NK-92 (cell line): ENCODE data around the gene KRTAP5-4.
"Not testable (repeated sequence)": the region's sequence is repeated elsewhere in the genome, so short reads cannot be mapped to it uniquely, and the experiment has no call there.

Experiments
- DNase-seq: peaks from one replicate; lab custom pipeline; 2025; ENCODE audit not compliant: unreplicated experiment; lab: John Stamatoyannopoulos, UW

The KRTAP5-4 gene

DNA sequence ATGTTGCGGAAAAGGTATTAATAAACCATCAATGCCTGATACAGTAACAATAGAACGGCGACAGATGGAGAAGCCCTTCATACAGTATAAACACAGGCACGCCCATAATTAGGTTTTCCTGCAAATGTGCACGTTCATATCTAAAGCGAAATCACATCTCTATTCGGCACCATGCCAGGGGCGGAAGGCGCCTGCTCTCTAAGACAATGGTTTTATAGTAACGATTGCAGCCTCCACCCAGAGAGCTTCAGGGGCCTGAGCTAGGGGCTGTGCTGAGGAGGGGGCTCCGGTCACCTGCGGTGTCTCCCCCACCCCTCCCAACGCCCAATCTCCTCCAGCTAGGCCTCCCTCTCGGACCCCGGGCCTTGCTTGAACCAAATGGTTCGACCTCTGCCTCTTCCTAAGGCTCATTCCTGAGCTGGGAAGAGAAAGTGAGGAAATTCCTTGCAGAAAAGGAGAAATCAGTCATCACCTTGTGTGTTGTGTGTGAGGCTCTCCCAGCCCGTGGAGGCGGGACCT lies 17.2 kb upstream of the KRTAP5-4 start:
- no peak for DNase-seq

DNA sequence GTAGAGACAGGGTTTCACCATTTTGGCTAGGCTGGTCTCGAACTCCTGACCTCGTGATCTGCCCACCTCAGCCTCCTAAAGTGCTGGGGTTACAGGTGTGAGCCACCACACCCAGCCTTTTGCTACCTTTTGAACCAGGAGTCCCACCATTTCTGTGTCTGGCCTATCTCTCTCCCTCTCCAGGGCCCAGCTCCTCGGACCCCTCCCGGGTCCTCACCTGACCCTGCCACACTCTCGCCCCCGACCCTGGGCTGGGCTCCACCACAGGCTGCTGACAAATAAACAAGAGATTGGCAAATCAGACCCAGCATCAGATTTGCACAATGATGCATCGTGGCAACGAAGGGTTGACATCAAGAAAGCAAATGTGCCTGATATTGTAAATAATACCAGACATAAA lies 16.4 kb upstream of the KRTAP5-4 start:
- no peak for DNase-seq

DNA sequence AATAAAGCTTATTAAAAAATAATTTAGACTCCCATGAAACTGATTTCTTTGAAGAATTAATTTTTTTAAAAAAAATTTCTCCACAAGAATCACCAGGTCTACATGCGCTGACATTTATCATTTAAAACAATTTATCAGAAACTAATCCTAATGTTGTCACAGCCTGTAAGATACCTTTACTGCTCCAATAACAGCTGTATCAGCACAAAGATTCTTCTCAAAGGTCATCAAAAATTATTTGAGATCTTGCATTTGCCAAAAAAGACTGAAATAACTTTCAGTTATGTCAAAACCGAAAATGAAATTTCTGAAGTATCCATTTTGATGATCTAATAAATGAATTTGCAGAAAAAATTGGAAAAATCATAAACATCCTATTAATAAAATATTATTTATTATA lies 15.7 kb upstream of the KRTAP5-4 start:
- no peak for DNase-seq

DNA sequence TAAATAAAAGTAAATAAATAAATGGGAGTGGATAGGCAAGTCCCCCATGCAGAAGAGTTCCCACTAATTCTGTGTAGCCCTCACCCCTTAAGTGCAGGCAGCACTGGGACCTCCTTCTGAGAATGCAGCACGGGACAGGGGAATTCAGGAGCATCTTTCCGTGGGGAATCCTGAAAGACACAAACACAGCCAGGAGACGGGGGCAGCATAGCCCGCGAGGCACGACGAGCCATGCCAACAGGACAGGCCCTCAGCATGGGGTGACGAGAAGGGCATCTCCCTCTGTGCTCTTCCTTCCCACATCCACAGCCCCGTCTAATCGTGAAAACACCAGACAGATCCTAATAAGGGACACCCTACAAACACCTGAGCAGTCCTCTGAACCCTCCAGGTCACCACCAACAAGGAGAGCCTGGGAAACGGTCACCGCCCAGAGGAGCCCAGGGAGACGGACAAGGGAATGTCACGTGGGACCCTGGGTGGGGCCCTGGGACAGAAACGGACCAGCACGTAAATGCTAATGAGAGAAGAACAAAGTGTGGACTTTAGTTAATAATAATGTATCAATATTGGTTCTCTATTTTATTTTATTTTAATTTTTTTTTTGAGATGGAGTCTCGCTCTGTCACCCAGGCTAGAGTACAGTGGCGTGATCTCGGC lies 14.5 kb upstream of the KRTAP5-4 start:
- DNase-seq: no peak

DNA sequence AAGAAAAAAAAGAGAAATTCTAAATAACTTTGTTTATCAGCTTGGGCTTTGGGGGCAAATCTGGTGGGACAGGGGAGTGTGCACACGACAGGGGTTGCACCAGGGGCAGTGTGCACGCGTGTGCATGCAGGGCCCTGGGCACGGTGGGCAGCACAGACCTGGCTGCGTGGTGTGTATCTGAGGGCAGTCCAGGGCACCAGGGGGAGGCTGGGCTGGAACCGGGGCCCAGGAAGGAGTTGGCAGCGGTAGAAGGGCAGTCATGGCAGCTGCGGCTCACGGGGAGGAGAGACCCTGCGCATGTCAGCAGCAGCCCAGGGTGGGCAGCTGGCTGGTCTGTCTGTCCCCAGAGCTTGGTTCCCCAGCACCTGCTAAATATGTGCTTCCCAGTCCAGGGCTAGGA lies 11.9 kb upstream of the KRTAP5-4 start:
- no peak for DNase-seq

DNA sequence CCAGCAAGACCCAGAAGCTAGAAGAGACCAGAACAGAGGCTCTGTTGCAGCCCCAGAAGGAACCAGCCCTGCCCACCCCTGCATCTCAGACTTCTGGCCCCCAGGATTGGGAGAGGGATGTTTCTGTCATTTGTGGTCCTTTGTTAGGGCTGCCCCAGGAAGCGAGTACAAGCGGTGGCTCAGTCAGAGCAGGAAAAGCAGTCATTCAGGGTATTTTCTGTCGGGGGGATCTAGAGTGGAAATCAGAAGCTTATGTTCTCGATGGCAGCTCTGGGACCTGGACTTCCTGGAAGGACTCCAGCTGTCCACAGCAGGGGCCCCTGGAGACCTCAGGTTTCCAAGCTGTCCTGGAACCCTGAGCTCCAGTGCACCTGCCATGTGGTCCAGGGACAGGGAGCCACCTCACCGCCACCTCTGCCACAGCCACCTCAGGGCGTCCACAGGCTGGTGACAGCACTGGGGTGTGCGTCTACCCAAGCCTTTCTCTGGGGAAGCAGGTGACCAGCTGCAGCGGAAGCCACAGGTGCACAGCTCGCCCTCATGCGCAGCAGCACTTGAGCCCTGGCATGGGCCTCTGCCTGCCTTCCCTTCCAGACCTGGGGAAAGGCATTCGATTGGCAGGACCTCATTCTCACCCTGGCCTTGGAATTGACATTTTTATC lies 10.2 kb upstream of the KRTAP5-4 start:
- DNase-seq: no peak

DNA sequence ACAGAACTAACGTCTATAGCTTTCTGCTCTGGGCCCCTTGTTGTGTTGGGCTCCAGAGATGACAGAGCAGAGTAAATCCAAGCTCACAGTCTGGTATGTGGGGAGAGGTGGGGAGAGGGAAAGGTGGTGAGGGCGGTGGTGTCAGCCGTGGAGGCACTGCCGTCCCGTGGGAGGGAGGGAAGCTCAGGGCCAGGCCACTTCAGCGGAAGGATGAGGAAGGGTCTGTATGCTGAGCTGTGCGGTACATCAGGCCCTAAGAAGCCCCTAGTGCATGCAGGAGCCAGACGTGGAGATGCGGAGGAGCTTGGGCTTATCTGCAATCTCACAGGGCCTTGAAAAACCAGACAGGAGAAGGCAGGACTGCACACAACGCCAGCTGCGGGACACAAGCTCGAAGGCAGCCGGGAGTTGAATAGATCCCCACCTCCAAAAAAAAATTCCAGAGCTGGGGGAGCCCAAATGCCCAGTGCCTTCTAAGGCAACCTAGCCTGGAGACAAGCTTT lies 9.2 kb upstream of the KRTAP5-4 start:
- DNase-seq: no peak

DNA sequence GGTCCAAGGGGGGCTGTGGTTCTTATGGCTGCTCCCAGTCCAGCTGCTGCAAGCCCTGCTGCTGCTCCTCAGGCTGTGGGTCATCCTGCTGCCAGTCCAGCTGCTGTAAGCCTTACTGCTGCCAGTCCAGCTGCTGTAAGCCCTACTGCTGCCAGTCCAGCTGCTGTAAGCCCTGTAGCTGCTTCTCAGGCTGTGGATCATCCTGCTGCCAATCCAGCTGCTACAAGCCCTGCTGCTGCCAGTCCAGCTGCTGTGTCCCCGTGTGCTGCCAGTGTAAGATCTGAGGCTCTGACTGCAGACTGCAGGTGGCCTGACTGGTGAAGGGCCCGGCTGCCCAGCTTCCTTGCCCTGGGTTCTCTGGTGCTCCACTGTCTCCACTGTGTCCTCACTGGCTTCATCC lies 8.3 kb upstream of the KRTAP5-4 start:
- no peak for DNase-seq

DNA sequence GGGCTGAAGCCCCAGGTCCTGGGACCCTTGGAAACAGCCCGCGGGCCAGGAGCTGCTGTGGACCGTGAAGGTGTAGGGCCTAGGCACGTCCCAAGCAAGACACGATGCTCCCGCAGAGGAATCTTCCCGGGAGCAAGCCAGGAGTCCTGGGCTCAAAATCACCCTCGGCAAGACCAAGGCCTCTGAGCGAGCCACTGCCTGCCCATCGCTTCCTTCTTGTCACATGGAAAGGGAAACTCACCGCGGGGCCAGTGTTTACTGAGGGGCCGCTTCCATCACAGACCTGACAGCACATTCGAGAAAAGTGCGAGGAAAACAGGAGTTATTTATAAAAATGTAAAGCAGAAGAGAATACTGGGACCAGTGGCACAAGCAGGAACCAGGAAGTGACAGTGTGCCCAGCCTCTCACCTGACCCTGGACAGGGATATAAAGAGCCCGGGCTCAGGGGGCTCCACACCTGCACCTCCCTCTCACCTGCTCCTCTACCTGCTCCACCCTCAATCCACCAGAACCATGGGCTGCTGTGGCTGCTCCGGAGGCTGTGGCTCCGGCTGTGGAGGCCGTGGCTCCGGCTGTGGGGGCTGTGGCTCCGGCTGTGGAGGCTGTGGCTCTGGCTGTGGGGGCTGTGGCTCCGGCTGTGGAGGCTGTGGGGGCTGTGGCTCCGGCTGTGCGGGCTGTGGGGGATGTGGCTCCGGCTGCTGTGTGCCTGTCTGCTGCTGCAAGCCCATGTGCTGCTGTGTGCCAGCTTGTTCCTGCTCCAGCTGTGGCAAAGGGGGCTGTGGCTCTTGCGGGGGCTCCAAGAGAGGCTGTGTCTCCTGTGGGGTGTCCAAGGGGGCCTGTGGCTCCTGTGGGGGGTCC lies 7.6 kb upstream of the KRTAP5-4 start, which contains the start of gene KRTAP5-5:
TSS of gene KRTAP5-5 (plus strand) at position 450 of the 860 bp plus-strand sequence. CDS start at position 516, 66 bp downstream.
- DNase-seq: no peak

DNA sequence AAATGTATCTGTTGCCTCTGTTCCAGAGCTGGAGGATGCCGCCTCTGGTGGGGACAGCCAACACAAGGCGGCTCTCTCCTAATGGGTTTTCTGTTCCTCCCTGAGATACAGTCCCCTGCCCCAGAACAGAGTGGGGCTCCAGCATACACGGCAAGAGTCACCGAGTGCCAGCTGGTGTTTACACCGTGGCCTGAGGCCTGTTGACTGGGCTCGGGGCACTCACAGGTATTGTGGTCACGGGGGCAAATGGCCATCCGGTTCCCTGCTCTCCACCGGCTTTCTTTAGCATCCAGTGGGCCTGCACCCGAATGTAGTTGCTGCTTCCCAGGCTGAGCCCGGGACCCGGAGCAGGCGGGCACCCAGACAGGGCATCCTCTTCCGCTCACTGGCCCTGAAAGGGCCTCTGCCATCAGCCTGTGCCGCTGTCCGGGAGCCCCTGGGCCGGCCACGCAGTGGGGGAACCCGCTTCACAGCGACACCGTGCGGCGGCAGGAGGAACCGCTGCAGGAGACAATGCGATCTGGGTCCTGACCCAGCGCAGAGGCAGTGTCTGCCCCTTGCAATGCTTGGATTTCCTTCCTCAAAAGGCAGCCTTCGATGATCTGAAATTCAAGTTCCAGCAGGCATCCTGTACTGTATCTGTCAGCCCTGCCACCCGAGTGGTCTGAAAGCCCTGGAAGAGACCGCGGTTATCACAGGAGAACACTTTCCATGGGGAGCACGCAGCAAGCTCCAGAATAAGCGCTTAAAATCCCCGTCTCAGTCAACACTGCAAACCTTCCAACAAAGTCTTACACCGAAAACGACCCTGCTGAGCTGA lies 6.8 kb upstream of the KRTAP5-4 start:
- no peak for DNase-seq

DNA sequence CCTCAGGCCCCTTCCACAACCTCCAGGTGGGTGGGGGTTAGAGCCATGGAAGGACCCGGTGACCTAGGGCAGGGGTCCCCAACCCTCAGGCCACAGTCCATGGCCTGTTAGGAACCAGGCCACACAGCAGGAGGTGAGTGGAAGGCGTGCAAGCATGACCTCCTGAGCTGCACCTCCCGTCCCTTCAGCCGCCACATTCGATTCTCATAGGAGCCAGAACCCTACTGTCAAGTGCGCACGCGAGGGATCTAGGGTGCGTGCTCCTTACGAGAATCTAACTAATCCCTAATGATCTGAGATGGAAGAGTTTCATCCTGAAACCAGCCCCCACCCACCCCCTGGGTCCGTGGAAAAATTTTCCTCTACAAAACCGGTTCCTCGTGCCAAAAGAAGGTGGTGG lies 3.6 kb upstream of the KRTAP5-4 start:
- DNase-seq: no peak

DNA sequence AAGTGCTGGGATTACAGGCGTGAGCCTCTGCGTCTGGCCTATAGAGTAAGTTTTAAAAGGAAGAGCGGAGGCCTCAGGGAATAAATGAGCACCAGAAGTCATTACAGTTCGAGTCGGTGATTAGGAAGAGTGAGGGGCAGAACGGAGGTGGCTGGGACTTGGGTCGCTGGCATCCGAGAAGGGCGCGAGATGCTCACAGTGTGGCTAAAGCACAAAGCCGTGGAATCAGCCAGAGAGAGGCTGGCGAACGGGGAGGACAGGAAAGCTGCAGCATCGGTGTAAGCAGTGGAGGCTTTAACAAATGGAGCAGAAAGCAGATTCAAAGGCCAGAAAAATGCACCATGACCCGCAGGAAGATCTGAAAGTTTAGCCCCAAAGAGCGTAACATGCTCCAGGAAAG lies 2.7 kb upstream of the KRTAP5-4 start:
- DNase-seq: no peak

DNA sequence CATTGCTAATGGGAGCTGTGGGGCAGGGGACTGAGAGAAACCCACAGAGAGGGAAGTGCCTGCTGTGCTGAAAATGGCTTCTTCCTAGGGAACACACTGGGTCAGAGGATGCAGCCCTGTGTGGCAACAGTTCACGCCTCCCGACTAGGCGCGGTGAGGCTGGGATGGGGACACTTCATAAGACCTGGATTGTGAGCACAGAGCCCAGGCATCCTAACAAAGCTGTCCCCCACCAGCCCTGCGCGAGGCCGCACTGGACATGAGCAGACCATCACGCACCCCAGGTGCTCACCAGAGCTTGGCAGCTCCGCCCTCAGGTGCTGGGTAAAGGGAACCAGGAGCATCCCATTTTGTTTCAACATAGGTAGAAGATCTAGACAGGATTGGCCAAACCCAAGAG lies 1.8 kb upstream of the KRTAP5-4 start:
- no peak for DNase-seq

DNA sequence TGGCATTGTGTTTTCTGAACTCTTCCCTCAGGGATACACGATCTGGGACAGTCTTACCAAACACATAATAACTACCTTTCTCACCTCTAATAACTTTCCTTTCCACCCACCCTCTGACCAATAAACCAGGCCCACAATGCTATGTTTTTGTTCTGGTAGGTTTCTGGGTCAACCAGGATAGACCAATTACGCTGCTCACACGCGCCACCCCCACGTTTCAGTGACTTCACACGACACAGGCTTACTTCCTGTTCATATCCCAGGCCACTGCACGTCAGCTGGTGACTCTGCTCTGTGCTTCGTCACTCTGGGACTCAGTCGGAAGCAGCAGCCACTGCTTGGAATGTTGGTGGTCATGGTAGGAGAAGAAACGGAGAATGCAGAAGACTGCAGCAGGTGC lies 2.5 kb downstream of the KRTAP5-4 start:
- DNase-seq: no peak

DNA sequence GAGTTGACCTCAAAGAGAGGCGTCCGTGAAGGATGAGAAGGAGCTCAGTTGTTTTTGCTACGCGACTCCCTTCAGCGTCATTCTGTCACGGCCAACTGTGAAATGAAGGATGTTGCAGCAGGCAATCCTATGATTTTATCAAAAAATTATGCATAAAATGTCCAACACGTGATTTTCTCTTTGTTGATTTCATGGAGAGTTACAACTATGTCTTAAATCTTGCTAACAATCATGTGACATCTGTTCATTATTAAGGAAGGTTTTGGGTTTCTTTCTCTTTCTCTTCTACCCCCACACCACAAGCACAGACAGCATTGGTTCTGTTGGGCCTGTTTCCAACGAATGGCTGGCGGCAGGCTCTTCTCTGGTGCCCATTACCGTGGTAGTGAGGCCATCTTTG lies 3.7 kb downstream of the KRTAP5-4 start:
- DNase-seq: no peak

DNA sequence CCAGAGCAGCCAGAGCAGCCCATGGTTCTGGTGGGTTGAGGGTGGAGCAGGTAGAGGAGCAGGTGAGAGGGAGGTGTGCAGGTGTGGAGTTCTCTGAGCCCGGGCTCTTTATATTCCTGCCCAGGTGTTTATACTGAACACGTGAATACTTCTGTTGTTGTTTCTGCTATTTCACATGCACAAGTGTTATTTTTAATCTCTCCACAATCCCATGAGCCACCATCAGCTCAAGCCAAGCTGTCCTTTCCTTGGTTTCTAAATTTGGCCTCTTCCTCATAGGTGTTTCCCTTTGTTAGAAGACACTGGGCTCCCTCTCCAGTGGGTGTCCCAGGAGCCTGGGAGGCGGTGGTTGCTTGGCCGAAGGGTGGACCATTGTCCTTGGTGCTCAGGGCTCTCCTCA lies 13.6 kb downstream of the KRTAP5-4 start, which contains the start of gene KRTAP5-3:
TSS of gene KRTAP5-3 (minus strand) at position 101 of the 400 bp plus-strand sequence. CDS start at position 23, 78 bp downstream.
- no peak for DNase-seq

DNA sequence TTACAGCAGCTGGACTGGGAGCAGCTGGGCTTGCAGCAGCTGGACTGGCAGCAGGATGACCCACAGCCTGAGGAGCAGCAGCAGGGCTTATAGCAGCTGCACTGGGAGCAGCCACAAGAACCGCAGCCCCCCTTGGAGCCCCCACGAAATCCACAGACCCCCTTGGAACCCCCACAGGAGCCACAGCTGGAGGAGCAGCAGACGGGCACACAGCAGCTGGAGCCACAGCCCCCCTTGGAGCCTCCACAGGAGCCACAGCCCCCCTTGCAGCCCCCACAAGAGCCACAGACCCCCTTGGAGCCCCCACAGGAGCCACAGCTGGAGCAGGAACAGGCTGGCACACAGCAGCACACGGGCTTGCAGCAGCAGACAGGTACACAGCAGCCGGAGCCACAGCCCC lies 14.0 kb downstream of the KRTAP5-4 start:
- not testable (repeated sequence) for DNase-seq

DNA sequence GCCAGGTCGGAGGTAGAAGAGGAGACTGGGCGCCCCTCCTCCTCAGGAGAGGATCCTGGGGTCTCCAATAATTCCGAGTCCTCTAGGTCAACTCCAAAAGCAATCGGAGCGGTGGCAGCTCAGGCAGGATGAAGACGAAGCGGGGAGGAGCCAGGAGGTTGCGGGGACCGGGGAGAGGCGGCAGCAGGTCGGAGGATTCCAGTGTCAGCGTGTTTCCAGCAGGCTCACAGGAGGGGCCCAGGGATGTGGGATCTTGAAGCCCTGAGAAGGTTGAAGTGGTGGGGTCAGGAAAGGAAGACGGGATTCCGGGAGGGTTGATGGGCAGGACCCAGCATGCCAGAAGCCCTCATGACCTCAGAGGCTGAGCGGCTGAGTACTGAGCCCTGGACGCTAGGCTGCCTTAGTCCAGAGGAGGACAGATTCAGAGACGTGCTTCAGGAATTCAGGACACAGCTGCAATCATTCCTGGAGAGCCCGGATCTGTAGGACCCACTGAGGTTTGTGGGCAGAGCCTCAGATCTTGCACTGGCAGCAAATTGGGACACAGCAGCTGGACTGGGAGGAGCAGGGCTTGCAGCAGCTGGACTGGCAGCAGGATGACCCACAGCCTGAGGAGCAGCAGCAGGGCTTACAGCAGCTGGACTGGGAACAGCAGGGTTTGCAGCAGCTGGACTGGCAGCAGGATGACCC lies 14.6 kb downstream of the KRTAP5-4 start:
- not testable (repeated sequence) for DNase-seq

DNA sequence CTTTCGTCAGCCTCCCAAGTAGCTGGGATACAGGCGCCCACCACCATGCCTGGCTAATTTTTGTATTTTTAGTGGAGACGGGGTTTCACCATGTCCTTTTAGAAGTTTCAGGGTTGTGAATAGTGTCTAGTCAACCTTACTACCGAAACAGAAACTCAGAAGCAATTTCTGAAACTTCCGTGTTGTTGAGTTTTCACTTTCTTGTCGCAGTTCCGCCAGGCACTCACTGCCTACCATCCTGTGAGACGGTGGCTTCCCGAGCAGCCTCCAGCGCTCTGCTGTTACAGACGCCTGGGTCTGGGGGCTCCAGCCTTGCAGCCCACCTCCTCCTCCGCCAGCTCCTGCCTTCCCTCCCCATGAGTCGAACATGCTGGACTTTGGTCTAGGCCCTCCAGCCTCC lies 16.0 kb downstream of the KRTAP5-4 start:
- DNase-seq: not testable (repeated sequence)

DNA sequence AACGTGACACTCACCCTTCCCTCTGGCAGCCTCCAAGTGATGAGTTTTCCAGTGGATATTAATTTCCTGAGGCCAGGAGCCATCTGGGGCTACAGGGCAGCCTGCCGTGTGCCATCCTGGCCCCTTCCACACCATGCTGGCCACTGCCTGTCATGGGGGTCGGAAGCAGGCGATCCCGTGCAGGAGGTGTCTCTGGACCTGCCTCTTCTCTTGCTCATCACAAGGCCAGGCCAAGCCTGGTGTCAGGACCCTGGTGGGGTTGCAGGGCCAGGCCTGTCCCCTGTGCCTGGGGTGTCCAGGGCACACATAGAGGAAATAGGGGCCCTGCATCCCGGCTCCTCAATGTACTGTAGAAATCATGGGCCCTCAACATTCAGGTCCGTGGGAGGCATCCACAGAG lies 17.2 kb downstream of the KRTAP5-4 start:
- DNase-seq: no peak
